ENCODE measurements around the gene CARM1. TPM values are rescaled to one million over a fixed set of nuclear protein-coding genes. Genes with fewer than 3 reads are reported as not detected.

The CARM1 gene
- total and polyA plus RNA-seq, 2 donors (not counting 1 experiment from before 2014, with no cell fraction given): 24.8 to 41.9 TPM

GRCh38 chr19:10922638-10923014 lies 51.3 kb downstream of the CARM1 start:
- no peak overlapping the region for H3K4me2 ChIP-seq (ENCODE audit: extremely low read depth, insufficient read depth, low read length)
- H3K79me2 ChIP-seq (ENCODE audit: control insufficient read depth, insufficient read depth, low read length): peaks cover 5% of the 10 kb centered on the region
- no peak overlapping the region for H2AFZ ChIP-seq (ENCODE audit: low read length)
- no peak for TF ChIP-seq CTCF (conservative IDR thresholded peaks at IDR 0.05 in 1 of 2, IDR thresholded peaks at IDR 0.05 in 1 of 2; ENCODE audit: low read depth in 1 of 2, low read length in 2 of 2)
- no peak for TF ChIP-seq EZH2 (IDR thresholded peaks at IDR 0.05; ENCODE audit: low read length, missing control alignments)
- peaks cover 2% of the 10 kb centered on the region for H3K4me1 ChIP-seq (ENCODE audit: control insufficient read depth, extremely low read depth, insufficient read depth, low read length)
- no peak for DNase-seq (ENCODE audit: low read depth in 2 of 2)
- H3K9ac ChIP-seq (ENCODE audit: insufficient read depth, low read length): no peak overlapping the region
- H4K20me1 ChIP-seq (ENCODE audit: control insufficient read depth, extremely low read depth, insufficient read depth, low read length): no peaks in the 10 kb centered on the region
- H3K27me3 ChIP-seq (ENCODE audit: control insufficient read depth, insufficient read depth, low read length): no peaks in the 10 kb centered on the region
- H3K9me3 ChIP-seq (ENCODE audit: control insufficient read depth, insufficient read depth, low read depth, low read length): no peaks in the 10 kb centered on the region
- no peak overlapping the region for H3K27ac ChIP-seq (ENCODE audit: insufficient read depth, low read length)
- H3K4me3 ChIP-seq (replicated peaks in 1 of 4; ENCODE audit: control extremely low read depth in 1 of 4, insufficient read depth in 1 of 4, low read depth in 3 of 4, low read length in 4 of 4): no peak overlapping the region
- peaks cover 21% of the 10 kb centered on the region for H3K36me3 ChIP-seq (ENCODE audit: control insufficient read depth, insufficient read depth, low read length)

- Histone ChIP-seq H3K4me1 (ENCODE audit: control insufficient read depth, extremely low read depth, insufficient read depth, low read length) (peaks cover 2% of the 10 kb centered on the region), H4K20me1 (ENCODE audit: control insufficient read depth, extremely low read depth, insufficient read depth, low read length) (no peaks in the 10 kb centered on the region), H2AFZ (ENCODE audit: low read length) (no peak overlapping the region), H3K9ac (ENCODE audit: insufficient read depth, low read length) (no peak overlapping the region), H3K79me2 (ENCODE audit: control insufficient read depth, insufficient read depth, low read length) (peaks cover 12% of the 10 kb centered on the region), H3K4me2 (ENCODE audit: extremely low read depth, insufficient read depth, low read length) (no peak overlapping the region), H3K27ac (ENCODE audit: insufficient read depth, low read length) (no peak overlapping the region), H3K4me3 (replicated peaks in 1 of 4; ENCODE audit: control extremely low read depth in 1 of 4, insufficient read depth in 1 of 4, low read depth in 3 of 4, low read length in 4 of 4) (no peak overlapping the region), H3K9me3 (ENCODE audit: control insufficient read depth, insufficient read depth, low read depth, low read length) (no peaks in the 10 kb centered on the region), H3K27me3 (ENCODE audit: control insufficient read depth, insufficient read depth, low read length) (no peaks in the 10 kb centered on the region), H3K36me3 (ENCODE audit: control insufficient read depth, insufficient read depth, low read length) (peaks cover 21% of the 10 kb centered on the region)
- no peak for DNase-seq (ENCODE audit: low read depth in 2 of 2)
- TF ChIP-seq EZH2 (IDR thresholded peaks at IDR 0.05; ENCODE audit: low read length, missing control alignments): no peak
- TF ChIP-seq CTCF (conservative IDR thresholded peaks at IDR 0.05 in 1 of 2, IDR thresholded peaks at IDR 0.05 in 1 of 2; ENCODE audit: low read depth in 1 of 2, low read length in 2 of 2): no peak
These were observed 52.1 kb downstream of the CARM1 start for GRCh38 chr19:10923260-10924112.

GRCh38 chr19:10924597-10924996 lies 53.2 kb downstream of the CARM1 start:
- Histone ChIP-seq H3K79me2 (ENCODE audit: control insufficient read depth, insufficient read depth, low read length) (peaks cover 19% of the 10 kb centered on the region), H3K4me1 (ENCODE audit: control insufficient read depth, extremely low read depth, insufficient read depth, low read length) (peaks cover 2% of the 10 kb centered on the region), H3K4me3 (replicated peaks in 1 of 4; ENCODE audit: control extremely low read depth in 1 of 4, insufficient read depth in 1 of 4, low read depth in 3 of 4, low read length in 4 of 4) (no peak overlapping the region), H3K27me3 (ENCODE audit: control insufficient read depth, insufficient read depth, low read length) (no peaks in the 10 kb centered on the region), H3K9ac (ENCODE audit: insufficient read depth, low read length) (no peak overlapping the region), H3K36me3 (ENCODE audit: control insufficient read depth, insufficient read depth, low read length) (peaks cover 20% of the 10 kb centered on the region), H4K20me1 (ENCODE audit: control insufficient read depth, extremely low read depth, insufficient read depth, low read length) (no peaks in the 10 kb centered on the region), H3K9me3 (ENCODE audit: control insufficient read depth, insufficient read depth, low read depth, low read length) (no peaks in the 10 kb centered on the region), H3K4me2 (ENCODE audit: extremely low read depth, insufficient read depth, low read length) (no peak overlapping the region), H2AFZ (ENCODE audit: low read length) (no peak overlapping the region), H3K27ac (ENCODE audit: insufficient read depth, low read length) (no peak overlapping the region)
- DNase-seq (ENCODE audit: low read depth in 2 of 2): no peak
- no peak for TF ChIP-seq EZH2 (IDR thresholded peaks at IDR 0.05; ENCODE audit: low read length, missing control alignments)
- no peak for TF ChIP-seq CTCF (conservative IDR thresholded peaks at IDR 0.05 in 1 of 2, IDR thresholded peaks at IDR 0.05 in 1 of 2; ENCODE audit: low read depth in 1 of 2, low read length in 2 of 2)
